ENCODE results near the gene HOPX. TPM values are rescaled to one million over a fixed set of nuclear protein-coding genes. Genes with fewer than 3 reads are reported as not detected.
"Not testable (repeated sequence)": the region's sequence is repeated elsewhere in the genome, so short reads cannot be mapped to it uniquely, and the experiment has no call there.

The HOPX gene
- total RNA-seq, 1 donor from 2014 or later, result 0.54 TPM

DNA sequence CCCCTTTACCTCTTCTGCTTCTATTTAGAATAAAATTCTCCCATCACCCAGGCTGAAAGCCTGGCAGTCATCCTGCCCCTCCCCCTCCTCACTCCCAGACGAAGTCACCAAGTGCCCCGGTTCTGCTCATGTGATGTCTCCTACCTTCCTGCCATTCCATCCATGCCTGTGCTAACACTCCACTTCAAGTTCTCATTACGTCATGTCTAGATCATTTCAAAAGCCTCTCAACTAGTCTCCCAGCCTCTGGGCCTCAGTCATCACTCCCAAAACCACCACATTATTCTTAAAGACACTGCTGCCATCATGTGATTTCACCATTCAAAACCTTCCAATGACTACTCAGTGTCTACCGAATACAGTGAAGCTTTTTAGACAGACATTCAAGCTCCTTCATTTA is 17.2 kb upstream of the HOPX start:
- no peak for TF ChIP-seq CTCF (IDR thresholded peaks at IDR 0.05; ENCODE audit: partially characterized antibody, unreplicated experiment)
- no peak overlapping the region for H3K27ac Mint-ChIP-seq (ENCODE audit: unreplicated experiment)
- peaks cover 30% of the 10 kb centered on the region for H3K4me1 Mint-ChIP-seq (ENCODE audit: low read depth, unreplicated experiment)
- H3K36me3 Mint-ChIP-seq (ENCODE audit: unreplicated experiment), result peaks cover 6% of the 10 kb centered on the region
- peaks cover 6% of the 10 kb centered on the region for H3K9me3 Mint-ChIP-seq (ENCODE audit: unreplicated experiment)
- peaks cover 4% of the 10 kb centered on the region for H3K27me3 Mint-ChIP-seq (ENCODE audit: unreplicated experiment)
- no peak overlapping the region for H3K4me3 Mint-ChIP-seq (ENCODE audit: unreplicated experiment)
- DNase-seq, result no peak

DNA sequence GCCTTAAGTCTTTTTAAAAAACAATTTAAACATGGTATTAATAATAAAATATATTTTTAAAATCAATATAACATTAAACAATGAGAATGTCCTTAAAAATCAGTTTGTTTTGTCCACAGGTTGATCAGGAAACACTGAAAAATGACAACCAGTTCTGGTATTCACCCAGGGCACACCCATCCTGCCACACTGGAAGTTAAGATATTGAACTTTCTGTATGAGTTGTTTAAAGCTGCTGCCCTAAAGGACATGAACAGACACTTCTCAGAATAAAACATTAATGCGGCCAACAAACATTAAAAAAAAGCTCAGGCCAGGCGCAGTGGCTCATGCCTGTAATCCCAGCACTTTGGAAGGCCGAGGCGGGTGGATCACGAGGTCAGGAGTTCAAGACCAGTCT is 15.0 kb upstream of the HOPX start:
- peaks cover 10% of the 10 kb centered on the region for H3K9me3 Mint-ChIP-seq (ENCODE audit: unreplicated experiment)
- H3K4me3 Mint-ChIP-seq (ENCODE audit: unreplicated experiment), result no peak overlapping the region
- peaks cover 6% of the 10 kb centered on the region for H3K36me3 Mint-ChIP-seq (ENCODE audit: unreplicated experiment)
- TF ChIP-seq CTCF (IDR thresholded peaks at IDR 0.05; ENCODE audit: partially characterized antibody, unreplicated experiment), result no peak
- H3K27ac Mint-ChIP-seq (ENCODE audit: unreplicated experiment), result no peak overlapping the region
- peaks cover 8% of the 10 kb centered on the region for H3K27me3 Mint-ChIP-seq (ENCODE audit: unreplicated experiment)
- peaks cover 31% of the 10 kb centered on the region for H3K4me1 Mint-ChIP-seq (ENCODE audit: low read depth, unreplicated experiment)
- DNase-seq, result no peak

- H3K27ac Mint-ChIP-seq (ENCODE audit: unreplicated experiment); H3K4me3 Mint-ChIP-seq (ENCODE audit: unreplicated experiment); DNase-seq; H3K36me3 Mint-ChIP-seq (ENCODE audit: unreplicated experiment); H3K27me3 Mint-ChIP-seq (ENCODE audit: unreplicated experiment): not testable (repeated sequence)
- H3K4me1 Mint-ChIP-seq (ENCODE audit: low read depth, unreplicated experiment), result peaks cover 23% of the 10 kb centered on the region
- peaks cover 10% of the 10 kb centered on the region for H3K9me3 Mint-ChIP-seq (ENCODE audit: unreplicated experiment)
These were observed 12.4 kb upstream of the HOPX start for GRCh38 chr4:56693476-56693875.

GRCh38 chr4:56692576-56692975 is 11.5 kb upstream of the HOPX start:
- Mint-ChIP-seq H3K36me3 (ENCODE audit: unreplicated experiment) (peaks cover 6% of the 10 kb centered on the region), H3K27ac (ENCODE audit: unreplicated experiment) (peak overlapping the region; percentile 93), H3K9me3 (ENCODE audit: unreplicated experiment) (peaks cover 10% of the 10 kb centered on the region), H3K27me3 (ENCODE audit: unreplicated experiment) (peaks cover 4% of the 10 kb centered on the region), H3K4me1 (ENCODE audit: low read depth, unreplicated experiment) (peaks cover 21% of the 10 kb centered on the region), H3K4me3 (ENCODE audit: unreplicated experiment) (peak overlapping the region; percentile 49)
- DNase-seq, result peak; percentile 67
- no peak for TF ChIP-seq CTCF (IDR thresholded peaks at IDR 0.05; ENCODE audit: partially characterized antibody, unreplicated experiment)

- H3K9me3 Mint-ChIP-seq (ENCODE audit: unreplicated experiment), result peaks cover 10% of the 10 kb centered on the region
These were observed 10.3 kb upstream of the HOPX start for GRCh38 chr4:56691425-56691824.

More at GRCh38 chr4:56691425-56691824, 10.3 kb upstream of the HOPX start:
- Mint-ChIP-seq H3K4me1 (ENCODE audit: low read depth, unreplicated experiment) (peaks cover 23% of the 10 kb centered on the region), H3K27me3 (ENCODE audit: unreplicated experiment) (peaks cover 5% of the 10 kb centered on the region), H3K36me3 (ENCODE audit: unreplicated experiment) (peaks cover 11% of the 10 kb centered on the region), H3K4me3 (ENCODE audit: unreplicated experiment) (peak overlapping the region; percentile 16), H3K27ac (ENCODE audit: unreplicated experiment) (peak overlapping the region; percentile 86)
- no peak for DNase-seq
- TF ChIP-seq CTCF (IDR thresholded peaks at IDR 0.05; ENCODE audit: partially characterized antibody, unreplicated experiment), result no peak
